MCF 10A (cell line): ENCODE data around the gene CCDC15. TPM values are rescaled to one million over a fixed set of nuclear protein-coding genes. Genes with fewer than 3 reads are reported as not detected.

Experiments
- BruUV-seq: library from RNA; stranded (reverse); fragments of 400-500 nt; replicated peaks from 2 replicates; lab custom pipeline; 2021; lab: Mats Ljungman, UMichigan
- CTCF ChIA-PET: fragments of 300-600 bp; sonication (Branson Sonifier 250); formaldehyde crosslinking; extraction: SDS; loops from one replicate; lab custom pipeline; 2021; ENCODE audit warnings: antibody characterized with exemption, inconsistent platforms; lab: Yijun Ruan, JAX
- POLR2A ChIA-PET: fragments of 300-600, 350-650 bp; sonication (Branson Sonifier 250); formaldehyde crosslinking; extraction: SDS; loops from one replicate; lab custom pipeline; 2020; ENCODE audit warnings: antibody characterized with exemption, inconsistent platforms; lab: Yijun Ruan, JAX
- DNase-seq: peaks from one replicate; pipeline ENCODE4 v3.0.0-alpha.2; 2018; ENCODE audit not compliant: unreplicated experiment
- H3K27ac Mint-ChIP-seq: one replicate; pipeline ENCODE4 v1.8.0; 2022; ENCODE audit warnings: mild to moderate bottlenecking, low read depth, mixed read lengths; ENCODE audit not compliant: unreplicated experiment
- H3K27me3 Mint-ChIP-seq: one replicate; pipeline ENCODE4 v1.8.0; 2022; ENCODE audit warnings: mixed read lengths; ENCODE audit not compliant: insufficient read depth, unreplicated experiment
- H3K36me3 Mint-ChIP-seq: one replicate; pipeline ENCODE4 v1.8.0; 2022; ENCODE audit warnings: mild to moderate bottlenecking, moderate library complexity, mixed read lengths; ENCODE audit not compliant: insufficient read depth, unreplicated experiment
- H3K4me1 Mint-ChIP-seq: one replicate; pipeline ENCODE4 v1.8.0; 2022; ENCODE audit warnings: mixed read lengths; ENCODE audit not compliant: insufficient read depth, unreplicated experiment
- H3K4me3 Mint-ChIP-seq: one replicate; pipeline ENCODE4 v1.8.0; 2022; ENCODE audit warnings: mild to moderate bottlenecking, moderate library complexity, mixed read lengths; ENCODE audit not compliant: unreplicated experiment
- H3K9me3 Mint-ChIP-seq: one replicate; pipeline ENCODE4 v1.8.0; 2022; ENCODE audit warnings: mixed read lengths; ENCODE audit not compliant: unreplicated experiment
- CTCF ChIP-seq: fragments of 200-600 bp; IDR thresholded peaks from one replicate; pipeline ENCODE4 v1.8.0; 2022; ENCODE audit warnings: antibody characterized with exemption, mild to moderate bottlenecking; ENCODE audit not compliant: unreplicated experiment
- intact Hi-C: fragments of 100-400 bp; cut with micrococcal nuclease; formaldehyde crosslinking; loops from 2 replicates; pipeline ENCODE4 v1.14.1; 2022
- total RNA-seq: library from RNA; stranded (reverse); gene quantifications from 2 replicates; pipeline ENCODE4 v1.2.3, GENCODE V29; 2022

Gene CCDC15
- total RNA-seq, 1 experiment from 2014 or later = 2.8 TPM

DNA sequence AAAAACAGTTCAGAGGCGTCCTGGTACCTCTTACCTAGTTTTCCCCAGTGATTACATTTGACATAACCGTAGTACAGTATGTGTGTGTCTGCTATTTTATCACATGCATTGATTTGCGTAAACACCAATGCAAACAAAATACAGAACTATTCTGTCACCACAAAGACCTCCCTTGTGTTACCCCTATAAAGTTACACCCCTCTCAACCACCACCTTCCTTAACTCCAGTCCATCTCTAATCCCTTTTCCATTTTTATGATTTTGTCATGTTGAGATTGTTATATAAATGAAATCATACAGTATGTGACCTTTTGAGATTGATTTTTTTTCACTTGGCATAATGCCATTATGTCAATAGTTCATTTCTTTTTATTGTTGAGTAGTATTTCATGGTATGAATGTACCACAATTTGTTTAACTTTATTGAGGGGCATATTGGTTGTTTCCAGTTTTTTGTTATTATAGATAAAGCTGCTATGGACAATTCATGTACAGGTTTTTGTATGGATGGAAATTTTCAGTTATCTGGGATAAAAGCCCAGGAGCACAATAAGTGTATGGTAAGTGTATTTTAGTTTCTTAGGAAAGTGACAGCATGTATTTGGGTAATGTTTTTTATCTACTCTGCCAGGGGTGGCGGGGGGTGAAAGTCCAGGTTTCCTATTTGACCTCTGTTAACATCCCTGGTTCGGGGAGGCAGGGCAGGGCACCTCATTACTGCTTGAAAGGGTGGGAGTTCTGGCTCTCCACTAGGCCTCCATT lies 103.1 kb downstream of the CCDC15 start:
- POLR2A ChIA-PET = no interaction called here
- BruUV-seq = no TSS peak
- Mint-ChIP-seq H3K4me3 (no peak overlapping the region), H3K36me3 (no peaks in the 10 kb centered on the region), H3K27me3 (no peaks in the 10 kb centered on the region), H3K9me3 (no peaks in the 10 kb centered on the region), H3K27ac (no peak overlapping the region), H3K4me1 (no peaks in the 10 kb centered on the region)
- TF ChIP-seq CTCF = no peak
- CTCF ChIA-PET = no interaction called here
- DNase-seq = no peak
- intact Hi-C loops = no loop called here

GRCh38 chr11:125057693-125058016 lies 103.7 kb downstream of the CCDC15 start:
- CTCF ChIA-PET = interaction anchor here (0.9 kb wide), 1 partner anchor 24 kb away, joined by 4 read pairs; no protein-coding TSS in a partner anchor
- POLR2A ChIA-PET = no interaction called here
- Mint-ChIP-seq H3K4me3 (no peak overlapping the region), H3K36me3 (no peaks in the 10 kb centered on the region), H3K9me3 (no peaks in the 10 kb centered on the region), H3K27me3 (no peaks in the 10 kb centered on the region), H3K27ac (no peak overlapping the region), H3K4me1 (no peaks in the 10 kb centered on the region)
- intact Hi-C loops = no loop called here
- DNase-seq = no peak
- BruUV-seq = no TSS peak
- TF ChIP-seq CTCF = no peak

DNA sequence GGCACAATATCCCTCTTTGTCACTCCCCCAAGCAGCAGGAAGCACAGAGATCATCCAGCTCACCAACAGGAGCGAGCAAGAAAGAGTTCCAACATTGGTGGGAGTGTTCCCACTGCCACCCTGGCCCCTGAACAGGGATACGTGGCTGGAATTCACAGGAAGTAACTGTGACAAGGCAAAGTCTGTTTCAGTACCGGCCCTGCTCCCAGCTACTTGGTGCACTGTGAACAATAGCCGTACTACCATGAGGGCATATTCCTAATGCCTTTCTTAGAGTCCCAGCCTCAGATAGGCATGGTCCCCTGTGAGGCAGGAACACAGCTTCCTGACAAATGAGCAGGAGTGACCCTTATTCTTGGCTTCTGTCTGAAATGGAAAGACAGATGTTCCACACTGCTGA lies 107.3 kb downstream of the CCDC15 start:
- Mint-ChIP-seq H3K4me1 (no peaks in the 10 kb centered on the region), H3K9me3 (no peaks in the 10 kb centered on the region), H3K27ac (no peak overlapping the region), H3K4me3 (no peak overlapping the region), H3K27me3 (no peaks in the 10 kb centered on the region), H3K36me3 (no peaks in the 10 kb centered on the region)
- TF ChIP-seq CTCF = no peak
- ChIA-PET CTCF (interaction anchor here (0.6 kb wide), 2 partner anchors 34 to 403 kb away, joined by 3 to 4 read pairs; no protein-coding TSS in a partner anchor), POLR2A (interaction anchor here (0.6 to 1.9 kb wide), 2 partner anchors 9 to 14 kb away, joined by 3 to 5 read pairs; no protein-coding TSS in a partner anchor)
- no peak for DNase-seq
- intact Hi-C loops = loop anchor here (5.0 kb wide), 1 partner anchor 51 kb away; the partner anchor contains the start of gene TMEM218
- no TSS peak for BruUV-seq

- no peak for DNase-seq
- Mint-ChIP-seq H3K27ac (peak overlapping the region; percentile 54), H3K9me3 (no peaks in the 10 kb centered on the region), H3K36me3 (no peaks in the 10 kb centered on the region), H3K4me1 (no peaks in the 10 kb centered on the region), H3K4me3 (peak overlapping the region; percentile 86), H3K27me3 (no peaks in the 10 kb centered on the region)
- ChIA-PET CTCF (interaction anchor here (0.8 to 2.3 kb wide), 4 partner anchors 12 to 80 kb away, joined by 3 to 11 read pairs (median 5); no protein-coding TSS in a partner anchor), POLR2A (interaction anchor here (0.7 to 1.6 kb wide), 3 partner anchors 15 to 507 kb away, joined by 3 read pairs; partner anchors contain the start of genes EI24 and MSANTD2)
- intact Hi-C loops = loop anchor here (5.0 kb wide), 1 partner anchor 50 kb away; the partner anchor contains the start of gene TMEM218
- BruUV-seq = no TSS peak
- no peak for TF ChIP-seq CTCF
These were observed 108.4 kb downstream of the CCDC15 start for GRCh38 chr11:125062218-125062930.
